Stimulated activated CD4-positive, alpha-beta T cell treated with anti-CD3 and anti-CD28 coated beads, TNF-alpha, amount 100 ng/mL, for 24 hours (primary cell): ENCODE results near the gene TBCD.
A peak's percentile ranks its signal among the peaks of the same experiment; 100 is the strongest.
"Not testable (repeated sequence)": the region's sequence is repeated elsewhere in the genome, so short reads cannot be mapped to it uniquely, and the experiment has no call there.

Experiments used
- DNase-seq, 3 experiments: peaks; one replicate each; pipeline ENCODE4 v3.0.0-alpha.2; 2020; ENCODE audit warnings: low read depth in 3 of 3

TBCD gene

GRCh38 chr17:82955106-82955505 lies 203.2 kb downstream of the TBCD start:
- DNase-seq = not testable (repeated sequence)

- not testable (repeated sequence) for DNase-seq
These were observed 203.8 kb downstream of the TBCD start for GRCh38 chr17:82955627-82956026.

- no peak for DNase-seq
These were observed 204.4 kb downstream of the TBCD start for GRCh38 chr17:82956146-82956725.

DNA sequence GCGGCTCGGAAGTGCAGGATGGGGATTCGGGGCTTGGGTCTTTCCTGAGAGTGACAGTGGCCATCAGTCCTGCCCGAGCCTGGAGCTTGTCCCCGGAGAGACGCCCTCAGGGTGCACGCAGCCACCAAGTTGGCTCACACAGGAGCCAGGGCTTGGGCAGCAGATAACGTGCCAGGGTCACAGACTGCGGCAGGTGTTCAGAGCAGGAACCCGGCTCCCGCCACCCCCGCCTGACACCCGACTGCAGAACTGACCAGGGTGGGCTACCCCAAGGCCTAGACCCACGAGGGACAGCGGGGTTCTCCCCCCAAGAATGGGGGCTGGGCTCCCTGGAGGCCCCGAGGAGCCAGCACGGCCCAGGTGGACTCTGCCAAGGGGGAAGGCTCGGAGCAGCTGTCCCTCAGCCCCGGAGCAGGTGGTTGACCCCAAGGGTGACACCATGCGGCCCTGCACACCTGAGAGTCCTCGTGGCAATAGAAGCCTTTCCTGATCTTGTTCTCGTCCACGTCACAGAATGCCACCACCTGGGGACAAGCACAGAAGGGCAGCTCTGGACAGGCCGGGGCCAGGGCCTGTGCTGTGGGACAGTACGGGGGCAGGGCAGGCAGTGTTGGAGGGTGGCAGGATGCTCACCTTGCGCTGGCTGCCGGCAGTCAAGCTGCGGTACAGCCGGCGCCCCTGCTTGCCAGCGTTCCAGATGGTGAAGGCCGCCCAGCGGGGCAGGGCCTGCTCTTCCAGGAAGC lies 205.0 kb downstream of the TBCD start:
- DNase-seq = no peak

DNA sequence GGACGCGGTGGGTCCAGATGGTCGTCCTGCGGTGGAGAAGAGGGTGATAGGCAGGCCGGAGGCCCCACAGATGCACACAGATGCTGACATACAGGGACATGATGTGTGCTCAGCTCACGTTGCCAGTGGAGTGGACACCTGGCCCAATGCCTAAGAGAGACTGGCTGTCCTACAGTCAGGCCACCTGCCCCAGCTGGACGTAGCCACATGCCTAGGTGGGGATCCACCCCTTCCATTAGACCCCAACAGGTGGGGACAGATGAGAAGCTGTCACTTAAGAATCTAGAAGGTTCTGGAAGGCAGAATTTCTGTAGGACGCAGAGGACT lies 205.6 kb downstream of the TBCD start:
- no peak for DNase-seq

- DNase-seq = no peak
These were observed 206.2 kb downstream of the TBCD start for GRCh38 chr17:82957961-82958561.

GRCh38 chr17:82959242-82959930 lies 207.5 kb downstream of the TBCD start:
- DNase-seq = no peak

GRCh38 chr17:82959990-82960418 lies 208.1 kb downstream of the TBCD start:
- DNase-seq = no peak

DNA sequence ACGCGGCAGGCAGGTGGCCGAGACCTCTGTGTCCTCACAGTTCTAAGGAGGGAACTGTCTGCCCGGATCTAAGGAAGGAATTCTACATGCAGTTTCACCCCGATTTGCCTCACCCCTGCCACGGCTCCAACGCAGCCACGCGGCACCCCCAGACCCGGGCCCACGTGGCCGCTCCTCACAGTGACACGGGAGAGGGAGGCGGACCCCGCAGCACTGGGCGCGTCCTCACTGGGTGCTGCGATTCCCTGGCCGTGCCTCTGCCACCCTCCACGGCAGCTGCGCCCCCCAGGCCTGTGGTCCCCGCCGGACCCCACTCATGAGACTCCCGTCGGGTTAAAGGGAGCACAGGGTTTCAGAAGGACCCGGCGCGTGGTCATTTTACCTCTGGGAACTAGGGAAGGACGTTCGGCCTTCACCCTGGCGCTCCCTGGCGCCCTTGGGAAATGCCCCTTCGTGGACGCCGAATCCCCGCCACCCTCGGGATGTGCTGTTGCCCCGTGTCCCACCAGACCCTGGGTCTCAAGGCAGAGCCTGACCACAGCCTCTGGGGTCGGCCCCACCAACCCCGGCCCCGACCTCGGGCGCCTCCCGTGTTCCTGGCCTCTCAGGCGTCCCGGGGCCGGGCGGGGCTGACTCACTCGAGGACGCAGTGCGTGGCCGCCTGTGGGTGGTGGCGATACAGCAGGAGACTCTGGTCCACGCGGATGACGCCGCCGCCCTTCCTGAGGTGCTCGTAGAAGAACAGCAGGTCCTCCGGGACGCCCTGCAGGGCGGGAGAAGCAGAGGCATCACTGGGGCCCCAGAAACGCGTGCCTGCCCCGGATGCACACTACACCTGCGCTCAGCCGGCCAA lies 208.8 kb downstream of the TBCD start:
- DNase-seq = no peak

- DNase-seq = no peak
These were observed 209.7 kb downstream of the TBCD start for GRCh38 chr17:82961366-82962162.

DNA sequence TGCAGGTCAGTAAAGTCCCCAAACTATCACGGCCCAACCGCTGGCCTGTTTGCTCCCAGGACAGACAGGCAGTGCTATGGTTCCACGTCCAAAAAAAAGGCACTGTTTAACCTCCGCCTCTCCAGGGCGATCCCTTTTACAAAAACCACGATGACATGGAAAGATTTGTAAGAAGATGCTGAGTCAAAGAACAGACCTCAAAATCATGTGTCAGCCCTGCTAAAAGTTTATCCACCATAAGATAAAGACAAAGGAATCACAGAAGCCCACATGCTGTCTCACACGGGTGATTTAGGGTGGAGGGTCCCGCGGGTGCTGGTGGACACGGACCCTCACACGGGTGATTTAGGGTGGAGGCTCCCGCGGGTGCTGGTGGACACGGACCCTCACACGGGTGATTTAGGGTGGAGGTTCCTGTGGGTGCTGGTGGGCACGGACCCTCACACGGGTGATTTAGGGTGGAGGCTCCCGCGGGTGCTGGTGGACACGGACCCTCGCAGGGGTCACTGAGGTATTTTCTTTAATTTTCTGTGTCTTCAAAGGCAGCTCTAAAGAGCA lies 210.4 kb downstream of the TBCD start:
- no peak for DNase-seq

DNA sequence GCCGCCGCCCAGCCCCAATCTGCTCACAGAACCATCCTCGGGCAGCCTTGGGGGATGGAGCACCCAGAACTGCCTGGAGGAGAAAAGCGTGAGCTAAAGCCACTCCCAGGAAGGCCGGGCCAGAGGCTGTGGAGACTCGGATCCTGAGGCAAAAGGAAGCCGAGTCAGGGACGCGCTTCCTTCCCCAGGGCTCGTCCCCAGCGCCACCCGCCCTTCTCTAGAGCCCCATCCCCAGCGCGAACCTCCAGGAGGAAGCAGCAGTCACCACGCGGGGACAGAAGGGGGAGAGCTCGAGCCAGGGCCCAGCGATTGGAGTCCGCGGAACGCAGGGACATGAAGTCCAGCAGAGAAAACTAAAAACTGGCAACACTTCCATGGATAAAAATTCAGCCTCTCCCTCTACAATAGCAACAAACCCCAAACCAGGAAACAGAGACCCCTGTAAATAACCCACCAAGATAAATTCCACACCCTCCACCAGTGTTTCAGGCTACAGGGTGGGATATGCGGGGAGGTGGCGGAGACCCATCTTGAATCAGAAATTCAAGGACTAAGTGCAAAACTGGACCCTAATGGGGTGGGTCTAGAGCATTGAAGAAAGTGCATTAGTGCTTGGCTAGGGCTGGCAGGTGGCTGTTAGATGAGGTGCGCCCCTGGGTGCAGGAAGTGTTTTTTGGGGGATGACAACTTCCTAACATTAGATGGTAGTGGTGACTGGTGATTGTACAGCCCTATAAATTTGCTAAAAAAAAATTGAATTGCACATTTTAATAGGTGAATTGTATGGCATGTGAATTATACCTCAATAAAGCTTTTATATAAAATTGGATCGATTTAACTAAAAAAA lies 211.5 kb downstream of the TBCD start:
- peak in 1 of 3 experiments; percentile 33 for DNase-seq

- DNase-seq = not testable (repeated sequence)
These were observed 212.6 kb downstream of the TBCD start for GRCh38 chr17:82964451-82964850.

GRCh38 chr17:82964851-82965341 lies 213.0 kb downstream of the TBCD start:
- DNase-seq = no peak

GRCh38 chr17:82965371-82965770 lies 213.5 kb downstream of the TBCD start:
- DNase-seq = no peak

GRCh38 chr17:82966415-82966814 lies 214.6 kb downstream of the TBCD start:
- DNase-seq = no peak

GRCh38 chr17:82967268-82968032 lies 215.6 kb downstream of the TBCD start:
- DNase-seq = no peak

DNA sequence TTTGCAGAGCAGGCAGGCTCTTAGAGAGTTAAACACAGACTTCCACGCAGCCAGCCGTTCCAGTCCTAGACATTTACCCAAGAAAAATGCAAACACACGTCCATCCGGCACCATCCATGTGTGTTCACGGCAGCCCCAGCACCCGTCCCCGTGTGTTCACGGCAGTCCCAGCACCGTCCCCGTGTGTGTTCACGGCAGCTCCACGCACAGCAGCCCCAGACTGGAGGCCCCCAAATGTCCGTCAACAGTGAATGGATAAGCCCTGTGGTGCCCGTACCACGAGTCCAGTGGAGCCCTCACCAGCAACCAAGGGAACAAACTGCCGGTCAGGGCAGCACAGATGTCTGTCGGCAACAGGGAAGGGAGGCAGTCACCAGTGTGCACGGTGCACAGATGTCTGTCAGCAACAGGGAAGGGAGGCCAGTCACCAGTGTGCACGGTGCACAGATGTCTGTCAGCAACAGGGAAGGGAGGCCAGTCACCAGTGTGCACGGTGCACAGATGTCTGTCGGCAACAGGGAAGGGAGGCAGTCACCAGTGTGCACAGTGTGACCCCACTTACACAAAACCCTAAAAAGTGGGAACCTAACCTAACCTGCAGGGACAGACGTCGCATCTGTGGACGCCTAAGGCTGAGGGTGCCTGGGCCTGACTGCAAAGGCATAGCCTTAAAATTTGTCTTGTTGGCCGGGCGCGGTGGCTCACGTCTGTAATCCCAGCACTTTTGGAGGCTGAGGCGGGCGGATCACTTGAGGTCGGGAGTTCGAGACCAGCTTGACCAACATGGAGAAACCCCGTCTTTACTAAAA lies 216.4 kb downstream of the TBCD start:
- not testable (repeated sequence) for DNase-seq
